HG02759 (cell line): ENCODE results near the gene PLCH2.

Experiments used
- ATAC-seq: cut with Tn5 transposase; IDR thresholded peaks from one replicate; pipeline ENCODE4 v1.9.1; 2021; ENCODE audit warnings: mild to moderate bottlenecking, moderate library complexity; ENCODE audit not compliant: unreplicated experiment

Gene PLCH2

GRCh38 chr1:2509589-2509988, 33.5 kb downstream of the PLCH2 start:
- ATAC-seq: no peak

DNA sequence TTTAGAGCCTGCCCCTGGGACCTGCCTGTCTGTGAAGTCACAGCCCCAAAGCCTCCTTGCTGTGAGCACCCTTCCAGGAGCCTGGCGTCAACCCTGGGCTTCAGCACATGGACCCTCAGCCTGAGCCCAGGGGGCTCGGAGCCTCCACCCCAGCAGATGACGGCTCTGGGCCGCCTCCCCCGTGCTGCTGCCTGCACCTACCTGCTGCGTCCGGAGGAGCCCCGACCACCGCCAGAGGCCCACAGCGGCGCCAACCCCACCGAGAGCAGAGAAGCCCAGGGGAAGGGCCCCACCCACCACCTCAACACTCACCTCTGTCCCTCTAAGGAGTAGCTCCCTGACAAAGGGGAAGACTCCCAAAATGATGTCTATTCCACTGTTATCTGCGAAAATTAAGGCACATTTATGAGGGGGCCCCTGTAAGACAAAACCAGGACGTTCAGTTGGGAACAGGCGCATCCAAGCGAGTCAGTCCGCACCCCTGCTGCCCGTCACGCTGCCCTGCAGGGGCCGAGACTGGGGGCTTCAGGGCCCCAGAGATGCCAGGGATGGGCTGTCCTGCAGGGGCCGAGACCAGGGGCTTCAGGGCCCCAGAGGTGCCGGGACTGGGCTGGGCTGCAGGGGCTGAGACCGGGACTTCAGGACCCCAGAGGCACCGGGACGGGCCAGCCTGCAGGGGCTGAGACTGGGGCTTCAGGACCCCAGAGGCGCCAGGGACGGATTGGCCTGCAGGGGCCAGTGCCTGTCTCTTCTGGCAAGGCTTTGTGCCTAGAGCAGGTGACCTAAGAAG, 34.5 kb downstream of the PLCH2 start:
- no peak for ATAC-seq

GRCh38 chr1:2512862-2513421, 36.9 kb downstream of the PLCH2 start:
- no peak for ATAC-seq

- no peak for ATAC-seq
These were observed 38.0 kb downstream of the PLCH2 start for GRCh38 chr1:2513939-2514652.

DNA sequence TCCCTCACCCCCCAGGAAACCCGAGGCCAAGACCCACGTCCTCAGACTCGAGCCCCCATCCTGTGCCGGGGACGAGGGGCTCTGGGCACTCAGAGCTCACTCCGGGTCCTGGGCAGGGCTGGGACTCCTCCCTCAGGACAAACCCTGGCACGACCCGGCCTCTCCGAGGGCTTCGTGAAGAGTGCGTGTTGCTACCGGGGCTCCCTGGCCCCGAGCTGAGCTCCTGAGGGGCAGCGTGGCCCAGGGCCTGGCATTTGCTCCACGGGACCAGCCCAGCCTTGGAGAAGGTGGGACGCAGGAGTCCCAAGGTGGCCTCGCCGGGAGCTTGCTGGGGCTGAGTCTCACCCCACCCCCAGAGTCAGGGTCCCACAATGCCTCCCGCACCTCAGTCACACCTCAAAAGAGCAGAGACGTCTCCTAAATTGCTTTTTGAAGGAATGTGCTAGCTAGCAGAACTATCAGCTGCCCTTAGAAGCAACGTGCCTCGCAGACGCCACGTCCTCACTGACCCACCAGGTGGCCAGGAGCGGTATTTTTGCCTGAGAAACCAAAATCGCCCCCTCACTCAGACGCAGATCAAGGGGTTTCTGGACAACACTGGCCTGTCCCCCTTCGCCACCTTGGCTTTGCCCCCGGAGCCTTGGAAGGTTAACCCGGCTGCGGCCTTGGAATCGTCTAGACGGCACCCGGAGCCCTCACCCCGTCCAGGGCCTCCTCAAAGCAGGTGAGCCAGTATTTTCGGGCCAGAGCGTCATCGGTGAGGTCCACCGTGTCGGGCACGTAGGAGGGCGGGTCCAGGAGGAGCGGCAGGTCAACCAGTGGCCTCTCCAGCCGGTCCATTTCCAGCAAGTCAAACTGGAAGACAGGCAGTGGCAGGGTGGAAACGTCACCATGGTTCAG, 39.0 kb downstream of the PLCH2 start:
- ATAC-seq: no peak

DNA sequence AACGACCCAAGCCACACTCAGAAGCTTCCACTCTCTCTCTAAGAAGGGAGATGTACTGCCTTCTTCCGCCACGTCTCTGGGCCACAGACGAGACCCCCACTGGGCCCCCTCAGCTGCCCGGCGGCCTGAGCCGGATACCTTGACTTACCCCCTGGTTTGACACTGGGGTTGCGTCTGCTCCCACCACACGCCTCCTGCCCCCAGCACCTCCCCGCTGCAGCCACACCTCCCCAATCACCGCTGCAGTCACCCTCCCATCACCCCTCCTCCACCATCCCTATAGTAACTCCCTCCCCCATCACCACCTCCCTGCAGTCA, 39.6 kb downstream of the PLCH2 start:
- no peak for ATAC-seq

- ATAC-seq: no peak
These were observed 40.0 kb downstream of the PLCH2 start for GRCh38 chr1:2516124-2516523.

DNA sequence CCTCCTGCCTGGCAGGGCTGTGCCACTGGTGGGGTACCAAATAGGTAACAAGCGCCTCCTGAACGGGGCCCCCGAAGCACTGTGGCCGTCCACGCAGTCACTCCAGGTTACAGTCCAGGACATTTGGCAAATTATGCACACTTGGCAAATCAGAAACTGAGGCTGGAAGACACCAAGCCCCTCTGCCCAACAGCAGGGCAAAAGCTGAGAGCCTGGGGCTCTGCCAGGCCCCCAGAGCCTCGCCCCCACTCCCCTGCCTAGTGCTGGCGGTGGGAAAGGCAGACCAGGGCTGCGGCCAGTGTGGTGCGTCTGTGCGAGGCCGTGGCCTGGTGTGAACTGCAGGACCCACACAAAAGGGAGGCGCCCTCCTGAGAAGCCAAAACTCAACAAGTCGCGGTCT, 40.9 kb downstream of the PLCH2 start:
- ATAC-seq: no peak

DNA sequence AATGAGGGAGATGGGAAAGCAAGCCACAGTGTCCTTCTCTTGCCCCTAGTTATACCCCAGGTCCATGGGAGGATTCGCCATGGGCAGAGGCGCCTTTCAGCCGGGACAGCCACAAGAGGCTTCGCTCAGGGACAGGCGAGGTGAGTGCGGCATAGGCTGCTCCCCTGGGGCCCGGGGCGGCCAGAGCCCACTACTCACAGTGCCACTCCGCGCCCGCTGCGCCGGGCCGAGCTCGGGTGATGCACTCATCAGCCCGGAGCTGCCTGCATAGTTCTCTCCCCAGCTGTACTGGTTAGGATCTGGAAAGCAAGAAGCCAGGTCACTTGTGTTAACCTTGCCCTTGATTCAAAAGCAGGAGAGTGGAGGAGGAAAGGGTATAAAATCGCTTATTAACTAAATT, 41.9 kb downstream of the PLCH2 start:
- ATAC-seq: no peak

DNA sequence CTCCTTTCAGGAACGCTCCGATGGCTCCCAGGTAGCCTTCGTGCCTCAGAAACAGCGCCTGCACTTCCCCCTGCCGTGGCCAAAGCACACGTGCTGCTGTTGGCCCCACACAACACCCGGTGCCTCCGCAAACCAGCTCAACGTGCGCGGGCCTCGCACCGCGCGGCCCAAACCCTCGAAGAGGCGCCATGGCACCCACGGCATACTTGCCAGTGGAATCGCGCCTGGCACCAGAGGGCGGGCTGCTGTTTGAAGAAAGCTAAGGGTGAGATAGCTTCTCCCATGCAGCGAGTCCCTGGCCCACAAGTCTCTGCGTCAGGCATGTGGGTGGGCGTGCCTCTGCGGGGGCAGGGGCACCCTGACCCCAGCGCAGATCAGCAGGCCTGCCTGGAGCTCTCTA, 42.4 kb downstream of the PLCH2 start:
- ATAC-seq: no peak

DNA sequence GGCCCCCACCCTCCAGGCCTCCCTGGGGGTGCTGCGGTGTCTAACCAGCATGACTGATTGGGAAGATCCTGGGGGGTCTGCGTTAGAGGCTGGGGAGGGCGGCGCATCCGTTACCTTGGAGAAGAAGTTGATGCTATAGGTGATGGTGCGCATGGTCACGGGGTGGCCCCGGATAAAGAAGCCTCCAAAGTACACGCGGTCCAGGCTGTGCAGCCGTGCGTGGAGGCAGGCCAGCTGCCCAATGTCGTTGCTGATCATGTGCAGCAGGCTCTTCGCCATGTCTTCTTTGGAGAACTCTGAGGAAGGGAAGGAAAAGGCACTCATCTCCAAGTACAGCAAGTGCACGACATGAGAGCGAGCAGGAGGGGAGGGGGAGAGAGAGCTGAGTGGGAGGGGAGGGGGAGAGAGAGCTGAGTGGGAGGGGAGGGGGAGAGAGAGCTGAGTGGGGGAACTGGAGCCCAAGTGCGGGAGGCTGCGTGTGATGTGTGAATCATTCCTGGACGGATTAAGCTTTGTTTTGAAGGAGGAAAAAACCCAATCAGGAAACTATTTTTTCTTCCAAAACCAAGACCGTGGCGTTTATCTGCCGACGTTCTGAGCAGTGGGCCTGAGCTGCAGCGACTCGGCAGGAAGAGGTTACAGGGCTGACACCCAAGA, 43.1 kb downstream of the PLCH2 start:
- ATAC-seq: no peak

DNA sequence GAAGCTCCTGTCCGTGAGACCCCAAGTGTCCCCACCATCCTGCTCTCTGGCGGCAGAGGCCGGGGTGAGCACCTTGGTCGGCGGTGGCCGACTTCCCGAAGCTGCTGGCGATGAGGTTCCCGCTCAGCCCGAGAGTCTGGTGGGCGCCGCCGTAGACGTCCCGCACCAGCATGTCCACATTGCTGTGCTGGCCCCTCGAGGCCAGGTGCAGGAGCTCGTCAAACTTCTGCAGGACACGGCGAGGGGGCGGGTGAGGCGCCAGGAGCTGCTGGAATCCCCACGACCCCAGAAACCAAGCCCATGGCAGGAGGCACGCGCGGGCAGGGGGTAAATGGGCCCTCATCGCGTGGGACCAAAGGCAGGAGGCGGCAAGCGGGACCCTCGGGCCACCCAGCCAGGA, 43.6 kb downstream of the PLCH2 start:
- ATAC-seq: no peak

GRCh38 chr1:2520206-2520605, 44.1 kb downstream of the PLCH2 start:
- ATAC-seq: no peak

GRCh38 chr1:2520806-2521205, 44.7 kb downstream of the PLCH2 start:
- ATAC-seq: no peak

DNA sequence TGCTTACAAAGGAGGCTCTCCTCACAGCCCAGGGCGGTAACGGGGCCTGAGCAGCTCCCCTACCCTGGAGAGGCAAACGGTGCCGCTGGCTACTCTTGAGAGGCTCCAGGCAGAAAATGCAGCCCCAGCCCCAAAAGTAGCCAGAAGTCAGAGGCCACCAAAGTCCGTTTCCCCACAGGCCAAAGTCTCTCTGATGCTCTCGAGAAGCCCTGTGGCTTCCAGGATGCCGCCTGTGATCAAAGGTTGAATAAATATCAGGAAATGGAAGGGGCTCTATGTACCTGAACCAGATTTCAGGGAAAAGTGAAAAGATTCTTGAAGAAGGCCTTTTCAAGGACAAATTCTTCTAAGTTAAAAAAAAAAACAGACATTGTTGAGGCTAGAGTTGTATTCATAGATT, 46.1 kb downstream of the PLCH2 start:
- ATAC-seq: no peak

DNA sequence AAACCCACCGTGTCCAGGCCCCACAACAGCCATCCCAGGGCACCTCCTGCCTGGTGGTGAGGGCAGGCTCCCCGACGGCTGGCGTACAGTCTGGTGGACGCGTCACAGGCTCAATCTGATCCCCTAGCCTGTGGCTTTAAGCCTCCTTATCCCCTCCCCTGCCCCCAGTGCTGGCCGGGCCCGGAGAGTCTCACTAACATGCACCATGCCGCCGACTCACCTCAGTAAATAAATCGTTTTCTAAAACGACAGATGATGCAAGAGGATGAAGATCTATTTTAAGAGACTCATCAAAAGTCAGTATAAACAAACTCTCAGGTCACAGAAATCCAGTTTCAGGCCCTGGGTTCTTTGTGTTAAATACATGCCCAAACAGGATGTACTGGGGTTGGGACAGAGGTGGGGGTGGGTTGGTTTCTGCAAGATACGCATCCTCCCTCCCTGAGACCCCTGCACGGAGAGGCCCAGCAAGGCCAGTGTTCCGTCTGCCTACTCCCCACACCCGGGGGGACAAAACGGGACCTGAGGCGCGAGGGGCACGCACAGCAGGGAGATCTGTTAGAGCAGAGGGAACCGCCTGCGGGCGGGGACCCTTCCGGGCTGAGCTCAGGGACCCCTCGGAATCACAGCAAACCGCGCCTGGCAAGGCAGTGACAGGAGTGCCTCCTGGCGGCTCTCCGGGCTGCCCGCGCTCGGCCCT, 47.3 kb downstream of the PLCH2 start:
- no peak for ATAC-seq

GRCh38 chr1:2523891-2524609, 48.0 kb downstream of the PLCH2 start:
- no peak for ATAC-seq

GRCh38 chr1:2525572-2525919, 49.5 kb downstream of the PLCH2 start:
- no peak for ATAC-seq

DNA sequence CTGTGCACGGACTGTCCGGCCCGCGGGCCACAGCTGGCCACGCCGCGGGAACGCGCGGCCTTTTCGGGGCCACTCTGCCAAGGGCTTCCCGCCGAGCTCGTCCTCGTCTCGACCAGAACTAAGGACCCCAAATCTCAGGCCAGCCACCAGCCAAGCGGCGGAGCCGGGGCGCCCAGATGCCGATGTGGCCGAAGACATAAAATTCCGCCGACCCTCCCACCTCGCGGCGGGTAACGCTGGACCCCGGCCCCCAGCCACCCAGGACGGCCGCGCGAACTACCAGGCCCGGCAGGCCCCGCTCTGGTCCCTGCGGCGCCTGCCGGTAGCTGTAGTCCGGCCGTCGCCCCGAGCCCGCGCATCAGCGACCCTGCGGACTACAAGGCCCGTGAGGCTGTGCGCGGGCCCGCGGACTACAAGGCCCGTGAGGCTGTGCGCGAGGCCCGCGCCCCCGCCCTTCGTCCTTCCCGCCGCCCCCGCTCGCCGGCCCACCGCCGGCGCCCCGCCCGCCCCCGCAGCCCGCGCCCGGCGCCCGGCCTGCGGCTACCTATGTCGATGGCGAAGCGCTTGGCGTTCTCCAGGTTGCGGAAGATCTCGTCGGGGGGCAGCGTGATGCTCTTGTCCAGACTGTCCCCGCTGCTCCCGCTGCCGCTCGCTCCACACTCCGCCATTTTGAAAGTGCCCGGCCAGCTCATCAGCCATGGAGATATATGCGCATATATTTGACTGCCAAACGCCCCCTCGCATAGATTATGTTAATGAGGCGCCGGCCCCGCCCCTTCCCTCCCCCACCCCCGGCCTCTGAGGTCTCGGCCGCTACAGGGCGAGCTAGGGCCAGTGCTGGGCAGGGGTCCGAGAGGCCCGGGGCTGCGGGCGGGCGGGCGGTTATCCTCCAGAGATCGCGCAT, 50.1 kb downstream of the PLCH2 start, which contains the start of gene PANK4:
TSS of gene PANK4 (minus strand) at position 677 of the 904 bp plus-strand sequence. CDS start at position 668, 9 bp downstream.
- peak; percentile 81 for ATAC-seq
